Heart right ventricle (tissue), 16 donors: ENCODE data around the gene CRHR1. TPM values are rescaled to one million over a fixed set of nuclear protein-coding genes. Genes with fewer than 3 reads are reported as not detected.

Experiments used
- ATAC-seq, 8 donors: fragments of 200-7000 bp; cut with Tn5 transposase; one replicate each; pipeline ENCODE4 v1.9.1; 2020; ENCODE audit warnings: mild to moderate bottlenecking in 8 of 8, moderate library complexity in 8 of 8, moderate number of reproducible peaks in 1 of 8
- DNase-seq, 2 donors: peaks; one replicate each; pipeline ENCODE4 v3.0.0-alpha.2; 2020
- H3K27ac ChIP-seq, 10 donors: fragments of 200-600 bp; sonication (generic) in 2 of 10; one replicate each; pipeline versions ENCODE4 v1.5.0 to v1.8.0; 2020 to 2022; ENCODE audit warnings: mild to moderate bottlenecking in 3 of 10
- H3K27me3 ChIP-seq, 7 donors: fragments of 200-600 bp; one replicate each; pipeline ENCODE4 v1.8.0; 2021 to 2022; ENCODE audit warnings: mild to moderate bottlenecking in 2 of 7
- H3K36me3 ChIP-seq, 9 donors: fragments of 200-600 bp; sonication (generic) in 1 of 9; one replicate each; pipeline versions ENCODE4 v1.5.0 to v1.8.0; 2020 to 2022; ENCODE audit warnings: mild to moderate bottlenecking in 2 of 9
- H3K4me1 ChIP-seq, 9 donors: fragments of 200-600 bp; sonication (generic) in 1 of 9; one replicate each; pipeline versions ENCODE4 v1.5.0 to v1.8.0; 2020 to 2022; ENCODE audit warnings: mild to moderate bottlenecking in 4 of 9
- H3K4me3 ChIP-seq, 10 donors: fragments of 200-600 bp; sonication (generic) in 2 of 10; one replicate each; pipeline versions ENCODE4 v1.5.0 to v1.8.0; 2020 to 2022; ENCODE audit warnings: mild to moderate bottlenecking in 7 of 10, moderate library complexity in 2 of 10
- H3K9me3 ChIP-seq, 11 donors: fragments of 200-600 bp in 10 of 11; sonication (generic) in 2 of 11; one replicate each; pipeline versions ENCODE4 v1.5.0 to v1.8.0; 2013 to 2022; ENCODE audit warnings: mild to moderate bottlenecking in 2 of 11, control low read depth in 1 of 11, moderate library complexity in 1 of 11
- CTCF ChIP-seq, 9 donors: fragments of 200-600 bp; sonication (generic) in 2 of 9; IDR thresholded peaks; one replicate each; pipeline versions ENCODE4 v1.5.0 to v1.8.0; 2021 to 2022; ENCODE audit warnings: antibody characterized with exemption in 9 of 9, mild to moderate bottlenecking in 5 of 9, moderate library complexity in 1 of 9
- WGBS, 2 donors: extraction: QIAGEN DNeasy Blood & Tissue Kit; methylation state at CpG; one replicate each; pipeline ENCODE4 v1.1.7; 2013; ENCODE audit warnings: inconsistent platforms in 1 of 2; 5-methylcytosine and 5-hydroxymethylcytosine counted together
- intact Hi-C, 10 donors: fragments of 100-400 bp; cut with DNase I; formaldehyde crosslinking; loops; one replicate each; pipeline versions ENCODE4 v1.11.1 to v1.14.2; 2022
- polyA plus RNA-seq, 2 donors: library from polyadenylated mRNA; stranded (reverse); fragments of 200-250 nt; gene quantifications; one replicate each; pipeline ENCODE4 v1.2.3, GENCODE V29; 2013
- total RNA-seq, 10 donors: library from RNA; stranded (reverse); fragmentation: NEBNext Ultra II Directional in 3 of 10; extraction: Animal tissue kit (Norgen Biotek cat#: 25700) in 3 of 10; gene quantifications; one replicate each; pipeline versions ENCODE4 v1.2.1 to v1.2.4, GENCODE V29; 2021 to 2023
- donor health status: Arrhythmogenic right ventricular cardiomyopathy.
- donor health status: ischemic (EF 13 %, LVEDD 7.1; RV severe dilation, severe dysfunction).
- donor health status: healthy with polysubstance abuse.
- donor health status: DM: no; HTN: yes; CAD: no.
- donor health status: DM: no; HTN: no; CAD: no.
- donor health status: ischemic (EF 25% LVEDD 6.9; RV normal size, moderate dysfunction).
- donor health status: ischemic (EF 25% LVEDD 5.7; RV mildly dilated, moderate dysfunction).
- donor health status: healthy.
- donor health status: DM: yes; HTN: yes; CAD: no.
- donor health status: Ischemic cardiomyopathy.
- donor health status: ischemic (EF 35%, LVEDD 5.7; RV mildly dilated, moderate dysfunction).
- donor health status: nonischemic (EF 11% LVEDD 7.7; RV severe dilation, severe dysfunction).
- donor health status: DM: yes; HTN: yes; CAD: no.
- donor health status: PGD.
- donor health status: ischemic (EF 29% LVEDD 5.4; RV normal size, mild dysfunction).
- donor health status: nonischemic (EF 23%, LVEDD 6.1; RV moderate dilation, normal function).

The CRHR1 gene
- total and polyA plus RNA-seq, 12 donors = 0.30 to 0.63 TPM; not detected in 10

GRCh38 chr17:45768000-45768399, 16.1 kb upstream of the CRHR1 start:
- peaks cover 0 to 86% (median 54%) of the 10 kb centered on the region in 7 donors for H3K27me3 ChIP-seq
- no peaks in the 10 kb centered on the region for H3K4me1 ChIP-seq
- no peak overlapping the region for H3K4me3 ChIP-seq
- TF ChIP-seq CTCF (IDR thresholded peaks at IDR 0.05) = no peak
- H3K36me3 ChIP-seq = no peaks in the 10 kb centered on the region
- no peaks in the 10 kb centered on the region for H3K9me3 ChIP-seq
- no peak for ATAC-seq
- H3K27ac ChIP-seq = no peak overlapping the region
- no peak for DNase-seq
- intact Hi-C loops = no loop called here
- WGBS, 2 donors = 36 to 41% methylated on average over 4 of the region's 4 CpGs

GRCh38 chr17:45770632-45771270, 13.4 kb upstream of the CRHR1 start:
- DNase-seq = no peak
- H3K27ac ChIP-seq = no peak overlapping the region
- H3K4me3 ChIP-seq = no peak overlapping the region
- ATAC-seq = no peak
- 36 to 40% methylated on average over 10 of the region's 10 CpGs for WGBS, 2 donors
- intact Hi-C loops = no loop called here
- peaks cover 0 to 80% (median 51%) of the 10 kb centered on the region in 7 donors for H3K27me3 ChIP-seq
- no peaks in the 10 kb centered on the region for H3K4me1 ChIP-seq
- no peaks in the 10 kb centered on the region for H3K9me3 ChIP-seq
- H3K36me3 ChIP-seq = no peaks in the 10 kb centered on the region
- TF ChIP-seq CTCF (IDR thresholded peaks at IDR 0.05) = no peak

- H3K27ac ChIP-seq = no peak overlapping the region
- no peak for ATAC-seq
- peaks cover 0 to 76% (median 46%) of the 10 kb centered on the region in 7 donors for H3K27me3 ChIP-seq
These were observed 12.7 kb upstream of the CRHR1 start for GRCh38 chr17:45771271-45771959.

GRCh38 chr17:45775148-45775547, 9.0 kb upstream of the CRHR1 start:
- H3K9me3 ChIP-seq = no peaks in the 10 kb centered on the region
- no peaks in the 10 kb centered on the region for H3K4me1 ChIP-seq
- no peaks in the 10 kb centered on the region for H3K36me3 ChIP-seq
- ATAC-seq = peak in 3 of 8 donors; percentile 13 to 32 (median 18)
- H3K27me3 ChIP-seq = peaks cover 0 to 70% (median 37%) of the 10 kb centered on the region in 7 donors
- intact Hi-C loops = no loop called here
- H3K27ac ChIP-seq = no peak overlapping the region
- WGBS, 2 donors = 46 to 47% methylated on average over 5 of the region's 5 CpGs
- H3K4me3 ChIP-seq = no peak overlapping the region
- no peak for TF ChIP-seq CTCF (IDR thresholded peaks at IDR 0.05)
- DNase-seq = no peak

More at GRCh38 chr17:45771271-45771959, 12.7 kb upstream of the CRHR1 start:
- no peaks in the 10 kb centered on the region for H3K36me3 ChIP-seq
- no peak overlapping the region for H3K4me3 ChIP-seq
- H3K4me1 ChIP-seq = no peaks in the 10 kb centered on the region
- no peaks in the 10 kb centered on the region for H3K9me3 ChIP-seq
- DNase-seq = no peak
- intact Hi-C loops = no loop called here
- WGBS, 2 donors = 27 to 34% methylated on average over 12 of the region's 12 CpGs
- TF ChIP-seq CTCF (IDR thresholded peaks at IDR 0.05) = no peak
